Stimulated activated CD8-positive, alpha-beta memory T cell treated with anti-CD3 and anti-CD28 coated beads, Interleukin-12 subunit alpha, Interleukin-12 subunit beta, amount 100 ng/mL, for 1 hour (primary cell): ENCODE measurements around the gene SEC22C.
"Not testable (repeated sequence)": the region's sequence is repeated elsewhere in the genome, so short reads cannot be mapped to it uniquely, and the experiment has no call there.

Source experiments
- DNase-seq: peaks from one replicate; pipeline ENCODE4 v3.0.0-alpha.2; 2020; ENCODE audit warnings: low read depth

Gene SEC22C

GRCh38 chr3:42581709-42582473 is at the start of gene SEC22C:
SEC22C (minus strand) TSS chr3:42581967; CDS start chr3:42569046, 12,921 bp downstream.
- DNase-seq, result peak; percentile 96

GRCh38 chr3:42613462-42613861 is 31.7 kb upstream of the SEC22C start:
- DNase-seq, result no peak

GRCh38 chr3:42612928-42613327 is 31.2 kb upstream of the SEC22C start:
- no peak for DNase-seq

GRCh38 chr3:42612217-42612616 is 30.4 kb upstream of the SEC22C start:
- DNase-seq, result no peak

GRCh38 chr3:42610976-42611375 is 29.2 kb upstream of the SEC22C start:
- no peak for DNase-seq

- DNase-seq, result no peak
These were observed 26.8 kb upstream of the SEC22C start for GRCh38 chr3:42608581-42608980.

GRCh38 chr3:42605546-42606173 is 23.9 kb upstream of the SEC22C start:
- no peak for DNase-seq

GRCh38 chr3:42602961-42603360 is 21.2 kb upstream of the SEC22C start:
- no peak for DNase-seq

- DNase-seq, result no peak
These were observed 20.3 kb upstream of the SEC22C start for GRCh38 chr3:42601896-42602581.

- DNase-seq, result peak; percentile 22
These were observed 19.4 kb upstream of the SEC22C start for GRCh38 chr3:42600958-42601675.

GRCh38 chr3:42600111-42600957 is 18.6 kb upstream of the SEC22C start, which contains the start of gene NKTR:
NKTR (plus strand) TSS chr3:42600686; CDS start chr3:42601007, 321 bp downstream.
- peak; percentile 98 for DNase-seq

- DNase-seq, result not testable (repeated sequence)
These were observed 15.3 kb upstream of the SEC22C start for GRCh38 chr3:42597098-42597497.

GRCh38 chr3:42595682-42596081 is 13.9 kb upstream of the SEC22C start:
- no peak for DNase-seq

GRCh38 chr3:42593635-42594034 is 11.9 kb upstream of the SEC22C start:
- DNase-seq, result no peak

GRCh38 chr3:42591811-42592210 is 10.0 kb upstream of the SEC22C start:
- DNase-seq, result no peak

GRCh38 chr3:42590989-42591756 is 9.4 kb upstream of the SEC22C start:
- no peak for DNase-seq

GRCh38 chr3:42589382-42590109 is 7.8 kb upstream of the SEC22C start:
- DNase-seq, result no peak

GRCh38 chr3:42588625-42589024 is 6.9 kb upstream of the SEC22C start:
- DNase-seq, result no peak

- no peak for DNase-seq
These were observed 805 bp upstream of the SEC22C start for GRCh38 chr3:42582474-42583070.

GRCh38 chr3:42581400-42581708 is 413 bp downstream of the SEC22C start:
- DNase-seq, result no peak
